ENCODE data around the gene MUC12.

Gene MUC12

DNA sequence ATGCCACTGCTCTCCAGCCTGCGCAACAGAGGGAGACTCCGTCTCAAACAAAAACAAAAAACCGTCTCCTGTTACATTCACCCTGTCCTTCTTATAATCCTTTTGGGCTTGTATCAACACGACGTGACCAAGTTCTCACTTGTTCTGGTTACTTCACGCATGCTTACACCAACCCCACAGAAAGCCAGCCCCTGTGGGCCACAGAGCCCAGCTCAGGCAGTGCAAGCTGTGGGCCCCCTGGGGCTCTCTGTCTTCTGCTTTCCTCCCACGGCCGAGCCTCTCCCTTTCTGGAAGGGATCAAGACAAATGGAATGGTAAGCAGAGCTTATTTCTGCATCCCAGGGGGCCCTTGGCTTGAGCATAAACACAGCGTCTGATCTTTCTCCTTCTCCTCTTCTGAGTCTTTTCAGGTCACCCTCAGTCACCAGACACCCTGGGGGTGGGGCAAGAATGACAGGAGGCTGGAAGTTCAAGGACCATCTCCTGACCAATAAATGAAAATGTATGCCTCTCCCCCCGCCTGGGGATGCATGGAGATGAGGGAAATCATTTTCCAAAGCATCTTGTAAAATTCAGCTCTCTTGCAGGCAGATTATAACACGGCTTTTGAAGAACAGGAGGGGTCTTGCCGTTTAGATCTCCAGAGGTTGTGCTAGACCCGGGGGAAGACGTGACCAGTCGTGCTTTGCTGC, 96.9 kb downstream of the MUC12 start:
- peak; percentile 72 for DNase-seq

DNA sequence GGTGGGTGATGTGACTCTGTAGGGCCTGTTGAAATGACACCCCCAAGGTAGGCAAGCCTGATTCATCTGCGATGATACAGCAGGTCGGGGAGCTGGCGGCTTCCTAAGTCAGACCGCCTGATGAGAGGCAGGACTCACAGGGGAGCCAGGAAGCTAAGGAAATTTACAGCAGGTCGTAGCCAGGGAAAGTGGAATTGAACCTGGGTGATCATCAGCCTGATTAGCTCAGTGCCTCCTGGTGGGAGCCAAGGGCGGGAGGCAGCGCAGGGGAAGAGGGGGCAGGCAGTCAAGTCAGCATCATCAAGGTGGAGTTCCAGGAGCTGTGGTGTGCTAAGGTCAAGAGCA, 97.4 kb downstream of the MUC12 start:
- DNase-seq = no peak

DNA sequence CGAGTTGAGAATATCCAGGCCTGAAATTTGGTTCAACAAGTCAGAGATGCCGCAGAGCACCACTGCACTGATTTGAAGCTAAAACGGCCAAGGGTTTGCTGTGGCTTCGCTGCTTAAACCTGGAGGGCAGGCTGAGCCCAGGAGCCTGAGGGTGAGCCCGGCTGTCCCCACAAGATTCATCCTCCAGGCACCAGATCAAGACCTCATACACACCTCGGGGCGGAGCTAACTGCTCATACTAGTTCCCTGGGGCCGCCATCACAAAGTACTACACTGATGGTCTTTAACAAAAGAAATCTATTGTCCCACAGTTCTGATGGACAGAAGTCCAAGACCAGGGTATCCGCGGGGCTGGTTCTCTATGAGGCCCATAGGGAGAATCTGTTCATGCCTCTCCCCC, 99.0 kb downstream of the MUC12 start:
- DNase-seq = no peak
